HepG2 (cell line): ENCODE measurements around the gene C19orf38. TPM values are rescaled to one million over a fixed set of nuclear protein-coding genes. Genes with fewer than 3 reads are reported as not detected.

Source experiments
- CENPT ChIP-seq: sonication (generic); formaldehyde crosslinking; IDR thresholded peaks from 2 replicates; pipeline ENCODE4 v1.8.0; 2022; ENCODE audit warnings: low read depth, mild to moderate bottlenecking, moderate library complexity, missing genetic modification reagents
- PRMT3 ChIP-seq: sonication (generic); formaldehyde crosslinking; IDR thresholded peaks from 2 replicates; pipeline ENCODE4 v1.8.1; 2022; ENCODE audit warnings: low read depth, mild to moderate bottlenecking, moderate library complexity, missing genetic modification reagents, borderline replicate concordance
- SOX5 ChIP-seq: IDR thresholded peaks from 2 replicates; pipeline ENCODE4 v1.6.1; 2016; ENCODE audit warnings: borderline replicate concordance
- STAG1 ChIP-seq: sonication (generic); formaldehyde crosslinking; IDR thresholded peaks from 2 replicates; pipeline ENCODE4 v1.4.0; 2020; ENCODE audit warnings: missing genetic modification reagents
- STAT5B ChIP-seq: sonication (generic); formaldehyde crosslinking; IDR thresholded peaks from 2 replicates; pipeline ENCODE4 v1.4.0; 2020; ENCODE audit warnings: missing genetic modification reagents
- TEAD3 ChIP-seq: optimal IDR thresholded peaks from 2 replicates; pipeline ENCODE3; 2016; ENCODE audit warnings: borderline replicate concordance
- ZBTB33 ChIP-seq: sonication (generic); formaldehyde crosslinking; IDR thresholded peaks from 2 replicates; pipeline ENCODE4 v1.4.0; 2020; ENCODE audit warnings: missing genetic modification reagents
- ZBTB38 ChIP-seq: sonication (generic); formaldehyde crosslinking; IDR thresholded peaks from 2 replicates; pipeline ENCODE4 v1.5.1; 2020; ENCODE audit warnings: mild to moderate bottlenecking, missing genetic modification reagents
- ZBTB40 ChIP-seq, 2 experiments: fragments of 450-650 bp in 1 of 2; sonication (generic) in 1 of 2; formaldehyde crosslinking in 1 of 2; IDR thresholded peaks; 2 replicates each; pipeline versions ENCODE4 v1.6.1 to v1.8.0; 2016 to 2022; ENCODE audit warnings: antibody characterized with exemption in 1 of 2, mild to moderate bottlenecking in 1 of 2, missing genetic modification reagents in 1 of 2
- ZNF547 ChIP-seq: sonication (generic); formaldehyde crosslinking; IDR thresholded peaks from 2 replicates; pipeline ENCODE4 v1.5.1; 2020; ENCODE audit warnings: mild to moderate bottlenecking, missing genetic modification reagents
- ZNF75D ChIP-seq: sonication (generic); formaldehyde crosslinking; IDR thresholded peaks from 2 replicates; pipeline ENCODE4 v1.8.1; 2023; ENCODE audit warnings: missing genetic modification reagents, mild to moderate bottlenecking, borderline replicate concordance
- ZSCAN30 ChIP-seq: sonication (generic); formaldehyde crosslinking; IDR thresholded peaks from 2 replicates; pipeline ENCODE4 v1.5.0; 2020; ENCODE audit warnings: mild to moderate bottlenecking, missing genetic modification reagents
- polyA plus RNA-seq, 8 experiments: library from polyadenylated mRNA; depleted of rRNA in 3 of 8; stranded (reverse) in 7 of 8; unstranded in 1 of 8; fragments of >200 nt; fragmentation: Illumina TruSeq in 4 of 8; extraction: Trizol in 4 of 8; gene quantifications; 2 replicates each; pipeline versions ENCODE4 v1.2.1 to v1.2.3, GENCODE V29; 2011 to 2016; ENCODE audit warnings: low read depth in 4 of 8, missing spikeins in 1 of 8, mixed read lengths in 1 of 8; ENCODE audit not compliant: insufficient read depth in 1 of 8
- total RNA-seq, 5 experiments: library from RNA; depleted of rRNA; stranded (reverse); fragments of >200 nt; fragmentation: Illumina TruSeq; extraction: Trizol; gene quantifications; 2 replicates each; pipeline ENCODE4 v1.2.3, GENCODE V29; 2016; ENCODE audit warnings: low read depth in 1 of 5
- TF ChIP-seq, protein P1 (sequence below): sonication (generic); formaldehyde crosslinking; IDR thresholded peaks from 2 replicates; pipeline ENCODE4 v1.5.0; 2020; ENCODE audit warnings: mild to moderate bottlenecking, missing genetic modification reagents, moderate library complexity
- TF ChIP-seq, protein P2 (sequence below): sonication (generic); formaldehyde crosslinking; IDR thresholded peaks from 2 replicates; pipeline ENCODE4 v1.8.0; 2023; ENCODE audit warnings: mild to moderate bottlenecking, missing genetic modification reagents

C19orf38 gene
- total and polyA plus RNA-seq, 2 of the 13 experiments (the other 11 are each of a cell fraction or from before 2014, with no cell fraction given) = 0.11 TPM; not detected in 1

DNA sequence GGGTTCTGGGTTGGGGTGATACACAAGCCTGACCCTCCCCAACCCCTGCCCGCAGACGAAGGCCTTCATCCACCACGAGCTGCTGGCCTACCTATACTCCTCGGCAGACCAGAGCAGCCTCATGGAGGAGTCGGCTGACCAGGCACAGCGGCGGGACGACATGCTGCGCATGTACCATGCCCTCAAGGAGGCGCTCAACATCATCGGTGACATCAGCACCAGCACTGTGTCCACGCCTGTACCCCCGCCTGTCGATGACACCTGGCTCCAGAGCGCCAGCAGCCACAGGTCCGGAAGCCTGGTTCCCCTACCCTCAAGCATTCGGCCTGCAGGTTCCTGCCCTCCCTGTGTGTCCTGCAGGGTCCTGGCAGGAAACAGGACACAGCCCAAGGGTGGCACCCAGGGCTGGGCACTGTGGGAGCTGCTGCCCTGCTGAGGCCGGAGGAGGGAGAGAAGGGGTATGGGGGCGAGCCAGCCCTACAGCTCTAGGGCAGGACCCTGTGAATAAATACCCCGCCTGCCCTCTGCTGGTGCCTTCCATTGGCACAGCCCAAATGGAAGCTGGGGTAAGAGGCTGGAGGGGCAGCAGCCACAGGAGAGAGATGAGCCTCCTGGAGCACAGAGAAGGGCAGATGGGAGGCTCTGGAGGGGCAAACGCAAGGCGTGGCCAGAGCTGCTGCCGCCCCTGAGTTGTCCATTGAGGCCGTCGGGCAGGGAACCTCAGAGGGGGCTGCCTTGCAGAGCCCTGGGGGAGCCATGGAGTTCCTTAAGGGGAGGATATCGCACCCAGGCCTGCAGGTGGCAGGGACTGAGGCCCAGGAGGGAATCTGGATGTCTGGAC, 19.0 kb upstream of the C19orf38 start (continued):
- TF ChIP-seq ZBTB40 (IDR thresholded peaks at IDR 0.05) (no peak), ZBTB40 (CRISPR knock-in tag; IDR thresholded peaks at IDR 0.05) (no peak), SOX5 (no peak), ZSCAN30 (CRISPR knock-in tag) (no peak), ZNF547 (CRISPR knock-in tag) (no peak), TEAD3 (CRISPR knock-in tag) (no peak), STAT5B (CRISPR knock-in tag) (no peak), STAG1 (peak; percentile 20; the same call in 1 of the 2 replicates), PRMT3 (CRISPR knock-in tag) (no peak), CENPT (CRISPR knock-in tag) (no peak), ZBTB38 (CRISPR knock-in tag) (peak; percentile 15; the same call in 1 of the 2 replicates), ZNF75D (CRISPR knock-in tag) (no peak), ZBTB33 (CRISPR knock-in tag) (peak; percentile 97)
- TF ChIP-seq, protein P1, sequence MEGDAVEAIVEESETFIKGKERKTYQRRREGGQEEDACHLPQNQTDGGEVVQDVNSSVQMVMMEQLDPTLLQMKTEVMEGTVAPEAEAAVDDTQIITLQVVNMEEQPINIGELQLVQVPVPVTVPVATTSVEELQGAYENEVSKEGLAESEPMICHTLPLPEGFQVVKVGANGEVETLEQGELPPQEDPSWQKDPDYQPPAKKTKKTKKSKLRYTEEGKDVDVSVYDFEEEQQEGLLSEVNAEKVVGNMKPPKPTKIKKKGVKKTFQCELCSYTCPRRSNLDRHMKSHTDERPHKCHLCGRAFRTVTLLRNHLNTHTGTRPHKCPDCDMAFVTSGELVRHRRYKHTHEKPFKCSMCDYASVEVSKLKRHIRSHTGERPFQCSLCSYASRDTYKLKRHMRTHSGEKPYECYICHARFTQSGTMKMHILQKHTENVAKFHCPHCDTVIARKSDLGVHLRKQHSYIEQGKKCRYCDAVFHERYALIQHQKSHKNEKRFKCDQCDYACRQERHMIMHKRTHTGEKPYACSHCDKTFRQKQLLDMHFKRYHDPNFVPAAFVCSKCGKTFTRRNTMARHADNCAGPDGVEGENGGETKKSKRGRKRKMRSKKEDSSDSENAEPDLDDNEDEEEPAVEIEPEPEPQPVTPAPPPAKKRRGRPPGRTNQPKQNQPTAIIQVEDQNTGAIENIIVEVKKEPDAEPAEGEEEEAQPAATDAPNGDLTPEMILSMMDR (CRISPR knock-in tag) = 0 out of 2 replicates have a peak, but pooled peaks have one; percentile 20
- TF ChIP-seq, protein P2, sequence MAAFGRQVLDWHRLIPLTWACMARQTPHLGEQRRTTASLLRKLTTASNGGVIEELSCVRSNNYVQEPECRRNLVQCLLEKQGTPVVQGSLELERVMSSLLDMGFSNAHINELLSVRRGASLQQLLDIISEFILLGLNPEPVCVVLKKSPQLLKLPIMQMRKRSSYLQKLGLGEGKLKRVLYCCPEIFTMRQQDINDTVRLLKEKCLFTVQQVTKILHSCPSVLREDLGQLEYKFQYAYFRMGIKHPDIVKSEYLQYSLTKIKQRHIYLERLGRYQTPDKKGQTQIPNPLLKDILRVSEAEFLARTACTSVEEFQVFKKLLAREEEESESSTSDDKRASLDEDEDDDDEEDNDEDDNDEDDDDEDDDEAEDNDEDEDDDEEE = no peak
